ENCODE results near the gene COG5. TPM values are rescaled to one million over a fixed set of nuclear protein-coding genes. Genes with fewer than 3 reads are reported as not detected.

Gene COG5
- total and polyA plus RNA-seq, 10 of the 15 experiments (the other 5 are each of a cell fraction or from before 2014, with no cell fraction given): 5.5 to 27.9 (median 15.6) TPM

DNA sequence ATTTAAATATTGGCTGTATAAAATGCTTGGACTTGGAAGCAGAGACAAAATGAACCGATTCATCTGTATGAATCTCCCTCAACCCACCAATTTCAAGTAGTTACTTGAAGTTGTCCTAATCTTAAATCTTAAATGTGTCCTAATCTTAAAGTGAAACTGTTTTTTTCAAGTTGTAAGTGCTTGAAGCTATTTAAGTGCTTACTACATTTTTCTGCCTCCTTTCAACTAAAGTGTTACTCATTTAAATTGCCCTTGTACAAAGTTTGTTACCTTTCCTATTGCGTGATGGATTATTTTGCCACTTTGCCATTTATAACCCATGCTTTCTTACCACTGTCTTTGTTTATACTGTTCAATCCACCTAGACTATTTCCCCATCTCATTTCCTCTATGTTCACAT lies 19.2 kb upstream of the COG5 start:
- H3K79me2 ChIP-seq (ENCODE audit: control insufficient read depth, insufficient read depth, low read length): peaks cover 6% of the 10 kb centered on the region
- TF ChIP-seq ZZZ3 (IDR thresholded peaks at IDR 0.05; ENCODE audit: control insufficient read depth, insufficient read length, low read depth) (no peak), JUND (IDR thresholded peaks at IDR 0.05; ENCODE audit: low read depth, low read length) (no peak), DPF2 (IDR thresholded peaks at IDR 0.05) (no peak)
- TF ChIP-seq, protein P1, sequence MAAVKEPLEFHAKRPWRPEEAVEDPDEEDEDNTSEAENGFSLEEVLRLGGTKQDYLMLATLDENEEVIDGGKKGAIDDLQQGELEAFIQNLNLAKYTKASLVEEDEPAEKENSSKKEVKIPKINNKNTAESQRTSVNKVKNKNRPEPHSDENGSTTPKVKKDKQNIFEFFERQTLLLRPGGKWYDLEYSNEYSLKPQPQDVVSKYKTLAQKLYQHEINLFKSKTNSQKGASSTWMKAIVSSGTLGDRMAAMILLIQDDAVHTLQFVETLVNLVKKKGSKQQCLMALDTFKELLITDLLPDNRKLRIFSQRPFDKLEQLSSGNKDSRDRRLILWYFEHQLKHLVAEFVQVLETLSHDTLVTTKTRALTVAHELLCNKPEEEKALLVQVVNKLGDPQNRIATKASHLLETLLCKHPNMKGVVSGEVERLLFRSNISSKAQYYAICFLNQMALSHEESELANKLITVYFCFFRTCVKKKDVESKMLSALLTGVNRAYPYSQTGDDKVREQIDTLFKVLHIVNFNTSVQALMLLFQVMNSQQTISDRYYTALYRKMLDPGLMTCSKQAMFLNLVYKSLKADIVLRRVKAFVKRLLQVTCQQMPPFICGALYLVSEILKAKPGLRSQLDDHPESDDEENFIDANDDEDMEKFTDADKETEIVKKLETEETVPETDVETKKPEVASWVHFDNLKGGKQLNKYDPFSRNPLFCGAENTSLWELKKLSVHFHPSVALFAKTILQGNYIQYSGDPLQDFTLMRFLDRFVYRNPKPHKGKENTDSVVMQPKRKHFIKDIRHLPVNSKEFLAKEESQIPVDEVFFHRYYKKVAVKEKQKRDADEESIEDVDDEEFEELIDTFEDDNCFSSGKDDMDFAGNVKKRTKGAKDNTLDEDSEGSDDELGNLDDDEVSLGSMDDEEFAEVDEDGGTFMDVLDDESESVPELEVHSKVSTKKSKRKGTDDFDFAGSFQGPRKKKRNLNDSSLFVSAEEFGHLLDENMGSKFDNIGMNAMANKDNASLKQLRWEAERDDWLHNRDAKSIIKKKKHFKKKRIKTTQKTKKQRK (IDR thresholded peaks at IDR 0.05; ENCODE audit: low read depth, low read length): no peak
- H3K9ac ChIP-seq (ENCODE audit: control insufficient read depth, insufficient read depth, low read length): no peak overlapping the region
- H3K9me3 ChIP-seq (replicated peaks; ENCODE audit: control insufficient read depth, insufficient read depth, low read length): no peaks in the 10 kb centered on the region
- CTCF ChIA-PET: interaction anchor here (1.1 to 2.1 kb wide), 4 partner anchors 12 to 160 kb away, joined by 3 to 6 read pairs (median 3); partner anchors contain the start of genes COG5 and DUS4L
- 0 out of 2 replicates have a peak overlapping the region, but pooled peaks have one; percentile 15 for H3K4me2 ChIP-seq (ENCODE audit: control insufficient read depth, insufficient read depth)
- SMC1A ChIA-PET (ENCODE audit: uncharacterized antibody, unreplicated experiment): interaction anchor here (0.7 to 0.8 kb wide), 2 partner anchors 9 to 161 kb away, joined by 3 read pairs; no protein-coding TSS in a partner anchor
- no peak overlapping the region for H2AFZ ChIP-seq (ENCODE audit: control insufficient read depth, low read depth, low read length)
- FAIRE-seq: no peak
- RAD21 ChIA-PET (ENCODE audit: unreplicated experiment): interaction anchor here (0.6 kb wide), 1 partner anchor 141 kb away, joined by 3 read pairs; no protein-coding TSS in a partner anchor
- no peak for DNase-seq (ENCODE audit: low read depth, low spot score)
- no peak for ATAC-seq
- POLR2A ChIA-PET: interaction anchor here (1.4 kb wide), 1 partner anchor 14 kb away, joined by 3 read pairs; no protein-coding TSS in a partner anchor
- no peak overlapping the region for H3K27ac ChIP-seq (ENCODE audit: control insufficient read depth, insufficient read depth)
- peaks cover 0 to 2% of the 10 kb centered on the region in 2 experiments; a peak in 1 of 4 replicates for H3K36me3 ChIP-seq (ENCODE audit: control insufficient read depth in 2 of 2, insufficient read depth in 2 of 2, low read length in 1 of 2)
- intact Hi-C loops (cut with micrococcal nuclease; ENCODE audit: unreplicated experiment): loop anchor here (10.0 kb wide), 1 partner anchor 142 kb away; no protein-coding TSS in a partner anchor
- no TSS peak for BruUV-seq (replicated peaks)
- no peak overlapping the region for H3K4me3 ChIP-seq
- in situ Hi-C loops (cut with MboI): no loop called here
- WGBS (ENCODE audit: insufficient coverage, insufficient replicate concordance, low lambda C conversion rate, missing lambda C conversion rate): 98% methylated on average over 2 of the region's 2 CpGs
- H3K27me3 ChIP-seq (replicated peaks in 1 of 2; ENCODE audit: control insufficient read depth in 2 of 2, insufficient read depth in 2 of 2, low read length in 1 of 2): no peaks in the 10 kb centered on the region
- no peaks in the 10 kb centered on the region; the same call in 1 of the 2 replicates for H3K4me1 ChIP-seq (ENCODE audit: control insufficient read depth, insufficient read depth, low read length)
- no peaks in the 10 kb centered on the region for H4K20me1 ChIP-seq (ENCODE audit: control insufficient read depth, insufficient read depth)
